Stomach (tissue), 4 donors: ENCODE measurements around the gene TP63.

ENCODE experiments used
- POLR2A ChIP-seq, 4 donors: fragments of 450-650 bp; IDR thresholded peaks; one replicate each; pipeline ENCODE4 v1.6.1; 2016; ENCODE audit warnings: antibody characterized with exemption in 4 of 4, control low read depth in 2 of 4, mild to moderate bottlenecking in 1 of 4, moderate library complexity in 1 of 4
- POLR2AphosphoS5 ChIP-seq, 3 donors: sonication (generic); formaldehyde crosslinking; IDR thresholded peaks; one replicate each; pipeline ENCODE4 v1.6.1; 2016; ENCODE audit warnings: antibody characterized with exemption in 3 of 3
- TF ChIP-seq, protein P1 (sequence below), 7 experiments: fragments of 450-650 bp in 4 of 7; fragments of 200-600 bp in 3 of 7; sonication (generic) in 3 of 7; IDR thresholded peaks; one replicate each; pipeline ENCODE4 v1.5.1; 2016 to 2019; ENCODE audit warnings: antibody characterized with exemption in 7 of 7, control low read depth in 2 of 7, mild to moderate bottlenecking in 1 of 7

DNA sequence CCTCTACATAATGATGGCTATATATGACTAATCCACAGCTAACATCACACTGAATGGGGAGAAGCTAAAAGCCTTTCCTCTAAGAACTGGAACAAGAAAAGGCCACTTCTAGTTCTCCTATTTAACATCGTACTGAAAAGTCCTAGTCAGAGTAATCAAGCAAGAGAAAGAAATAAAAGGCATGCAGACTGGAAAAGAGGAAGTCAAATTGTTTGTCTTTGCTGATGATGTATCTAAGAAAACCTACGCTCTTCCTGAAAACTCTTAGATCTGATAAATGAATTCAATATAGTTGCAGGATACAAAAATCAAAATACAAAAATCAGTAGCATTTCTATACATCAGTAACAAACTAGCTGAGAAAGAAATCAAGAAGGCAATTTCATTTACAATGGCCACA, 116.9 kb downstream of the TP63 start:
- TF ChIP-seq, protein P1, sequence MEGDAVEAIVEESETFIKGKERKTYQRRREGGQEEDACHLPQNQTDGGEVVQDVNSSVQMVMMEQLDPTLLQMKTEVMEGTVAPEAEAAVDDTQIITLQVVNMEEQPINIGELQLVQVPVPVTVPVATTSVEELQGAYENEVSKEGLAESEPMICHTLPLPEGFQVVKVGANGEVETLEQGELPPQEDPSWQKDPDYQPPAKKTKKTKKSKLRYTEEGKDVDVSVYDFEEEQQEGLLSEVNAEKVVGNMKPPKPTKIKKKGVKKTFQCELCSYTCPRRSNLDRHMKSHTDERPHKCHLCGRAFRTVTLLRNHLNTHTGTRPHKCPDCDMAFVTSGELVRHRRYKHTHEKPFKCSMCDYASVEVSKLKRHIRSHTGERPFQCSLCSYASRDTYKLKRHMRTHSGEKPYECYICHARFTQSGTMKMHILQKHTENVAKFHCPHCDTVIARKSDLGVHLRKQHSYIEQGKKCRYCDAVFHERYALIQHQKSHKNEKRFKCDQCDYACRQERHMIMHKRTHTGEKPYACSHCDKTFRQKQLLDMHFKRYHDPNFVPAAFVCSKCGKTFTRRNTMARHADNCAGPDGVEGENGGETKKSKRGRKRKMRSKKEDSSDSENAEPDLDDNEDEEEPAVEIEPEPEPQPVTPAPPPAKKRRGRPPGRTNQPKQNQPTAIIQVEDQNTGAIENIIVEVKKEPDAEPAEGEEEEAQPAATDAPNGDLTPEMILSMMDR (IDR thresholded peaks at IDR 0.05): no peak
- no peak for TF ChIP-seq POLR2AphosphoS5 (IDR thresholded peaks at IDR 0.05)
- TF ChIP-seq POLR2A (IDR thresholded peaks at IDR 0.05): no peak
